ENCODE measurements around the gene KIF3A. TPM values are rescaled to one million over a fixed set of nuclear protein-coding genes. Genes with fewer than 3 reads are reported as not detected.

The KIF3A gene
- total RNA-seq, 4 donors from 2014 or later: 4.9 to 7.7 (median 6.3) TPM

- DNase-seq (ENCODE audit: low spot score in 2 of 2): peak in 1 of 2 donors; percentile 81
- TF ChIP-seq CTCF (IDR thresholded peaks at IDR 0.05): no peak
- no peak for TF ChIP-seq POLR2A (IDR thresholded peaks at IDR 0.05)
- no peak overlapping the region for H3K4me3 ChIP-seq (ENCODE audit: low read depth, poor library complexity, severe bottlenecking)
- 13 to 18% methylated on average over 3 of the region's 3 CpGs for WGBS, 2 donors
- intact Hi-C loops (cut with DNase I; ENCODE audit: low total_unique reads): no loop called here
These were observed 37.1 kb upstream of the KIF3A start for GRCh38 chr5:132774406-132774805.

GRCh38 chr5:132773601-132774355 lies 36.4 kb upstream of the KIF3A start:
- WGBS, 2 donors: 49 to 58% methylated on average over 11 to 12 of the region's 12 CpGs
- TF ChIP-seq POLR2A (IDR thresholded peaks at IDR 0.05): no peak
- no peak for TF ChIP-seq CTCF (IDR thresholded peaks at IDR 0.05)
- H3K4me3 ChIP-seq (ENCODE audit: low read depth, poor library complexity, severe bottlenecking): no peak overlapping the region
- intact Hi-C loops (cut with DNase I; ENCODE audit: low total_unique reads): no loop called here
- peak in 1 of 2 donors; percentile 52 for DNase-seq (ENCODE audit: low spot score in 2 of 2)

GRCh38 chr5:132773114-132773513 lies 35.8 kb upstream of the KIF3A start:
- no peak overlapping the region for H3K4me3 ChIP-seq (ENCODE audit: low read depth, poor library complexity, severe bottlenecking)
- no peak for DNase-seq (ENCODE audit: low spot score in 2 of 2)
- 58 to 73% methylated on average over 2 to 5 of the region's 5 CpGs for WGBS, 2 donors
- TF ChIP-seq POLR2A (IDR thresholded peaks at IDR 0.05): no peak
- no peak for TF ChIP-seq CTCF (IDR thresholded peaks at IDR 0.05)
- intact Hi-C loops (cut with DNase I; ENCODE audit: low total_unique reads): no loop called here

GRCh38 chr5:132772291-132773070 lies 35.1 kb upstream of the KIF3A start:
- no peak for TF ChIP-seq CTCF (IDR thresholded peaks at IDR 0.05)
- no peak for TF ChIP-seq POLR2A (IDR thresholded peaks at IDR 0.05)

GRCh38 chr5:132771503-132771998 lies 34.2 kb upstream of the KIF3A start:
- WGBS, 2 donors: 55 to 58% methylated on average over 7 to 8 of the region's 8 CpGs
- TF ChIP-seq POLR2A (IDR thresholded peaks at IDR 0.05): no peak
- no peak for TF ChIP-seq CTCF (IDR thresholded peaks at IDR 0.05)
- intact Hi-C loops (cut with DNase I; ENCODE audit: low total_unique reads): no loop called here
- peak in 1 of 2 donors; percentile 82 for DNase-seq (ENCODE audit: low spot score in 2 of 2)
- H3K4me3 ChIP-seq (ENCODE audit: low read depth, poor library complexity, severe bottlenecking): no peak overlapping the region

More at GRCh38 chr5:132772291-132773070, 35.1 kb upstream of the KIF3A start:
- intact Hi-C loops (cut with DNase I; ENCODE audit: low total_unique reads): no loop called here
- 64 to 72% methylated on average over 7 to 8 of the region's 8 CpGs for WGBS, 2 donors
- peak in 1 of 2 donors; percentile 56 for DNase-seq (ENCODE audit: low spot score in 2 of 2)
- no peak overlapping the region for H3K4me3 ChIP-seq (ENCODE audit: low read depth, poor library complexity, severe bottlenecking)
